ENCODE data around the gene GAS7.

GAS7 gene

DNA sequence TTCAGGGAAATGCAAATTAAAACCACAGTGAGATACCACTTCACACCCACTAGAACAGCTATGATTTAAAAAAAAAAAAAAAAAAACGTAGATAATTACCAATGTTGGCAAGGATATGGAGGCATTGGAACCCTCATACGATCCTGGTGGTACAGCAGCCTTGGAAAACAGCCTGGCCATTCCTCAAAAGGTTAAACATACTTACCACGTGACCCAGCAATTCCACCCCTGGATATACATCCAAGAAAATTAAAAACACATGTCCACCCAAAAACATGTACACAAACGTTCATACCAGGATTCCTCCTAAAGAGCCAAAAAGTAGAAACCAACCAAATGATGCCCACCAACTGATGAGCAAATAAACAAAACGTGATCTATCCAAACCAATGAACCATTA, 68.1 kb downstream of the GAS7 start:
- TF ChIP-seq, protein P1, sequence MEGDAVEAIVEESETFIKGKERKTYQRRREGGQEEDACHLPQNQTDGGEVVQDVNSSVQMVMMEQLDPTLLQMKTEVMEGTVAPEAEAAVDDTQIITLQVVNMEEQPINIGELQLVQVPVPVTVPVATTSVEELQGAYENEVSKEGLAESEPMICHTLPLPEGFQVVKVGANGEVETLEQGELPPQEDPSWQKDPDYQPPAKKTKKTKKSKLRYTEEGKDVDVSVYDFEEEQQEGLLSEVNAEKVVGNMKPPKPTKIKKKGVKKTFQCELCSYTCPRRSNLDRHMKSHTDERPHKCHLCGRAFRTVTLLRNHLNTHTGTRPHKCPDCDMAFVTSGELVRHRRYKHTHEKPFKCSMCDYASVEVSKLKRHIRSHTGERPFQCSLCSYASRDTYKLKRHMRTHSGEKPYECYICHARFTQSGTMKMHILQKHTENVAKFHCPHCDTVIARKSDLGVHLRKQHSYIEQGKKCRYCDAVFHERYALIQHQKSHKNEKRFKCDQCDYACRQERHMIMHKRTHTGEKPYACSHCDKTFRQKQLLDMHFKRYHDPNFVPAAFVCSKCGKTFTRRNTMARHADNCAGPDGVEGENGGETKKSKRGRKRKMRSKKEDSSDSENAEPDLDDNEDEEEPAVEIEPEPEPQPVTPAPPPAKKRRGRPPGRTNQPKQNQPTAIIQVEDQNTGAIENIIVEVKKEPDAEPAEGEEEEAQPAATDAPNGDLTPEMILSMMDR (IDR thresholded peaks at IDR 0.05; ENCODE audit: low read length, missing control alignments): no peak
- H3K4me3 ChIP-seq (replicated peaks; ENCODE audit: low read depth, low read length): no peak overlapping the region
- no peak for DNase-seq (ENCODE audit: low read depth)

- TF ChIP-seq, protein P1 (IDR thresholded peaks at IDR 0.05; ENCODE audit: low read length, missing control alignments): no peak
- DNase-seq (ENCODE audit: low read depth): peak; percentile 89
- H3K4me3 ChIP-seq (replicated peaks; ENCODE audit: low read depth, low read length): no peak overlapping the region
Observed at GRCh38 chr17:10127819-10128425, 70.5 kb downstream of the GAS7 start.

DNA sequence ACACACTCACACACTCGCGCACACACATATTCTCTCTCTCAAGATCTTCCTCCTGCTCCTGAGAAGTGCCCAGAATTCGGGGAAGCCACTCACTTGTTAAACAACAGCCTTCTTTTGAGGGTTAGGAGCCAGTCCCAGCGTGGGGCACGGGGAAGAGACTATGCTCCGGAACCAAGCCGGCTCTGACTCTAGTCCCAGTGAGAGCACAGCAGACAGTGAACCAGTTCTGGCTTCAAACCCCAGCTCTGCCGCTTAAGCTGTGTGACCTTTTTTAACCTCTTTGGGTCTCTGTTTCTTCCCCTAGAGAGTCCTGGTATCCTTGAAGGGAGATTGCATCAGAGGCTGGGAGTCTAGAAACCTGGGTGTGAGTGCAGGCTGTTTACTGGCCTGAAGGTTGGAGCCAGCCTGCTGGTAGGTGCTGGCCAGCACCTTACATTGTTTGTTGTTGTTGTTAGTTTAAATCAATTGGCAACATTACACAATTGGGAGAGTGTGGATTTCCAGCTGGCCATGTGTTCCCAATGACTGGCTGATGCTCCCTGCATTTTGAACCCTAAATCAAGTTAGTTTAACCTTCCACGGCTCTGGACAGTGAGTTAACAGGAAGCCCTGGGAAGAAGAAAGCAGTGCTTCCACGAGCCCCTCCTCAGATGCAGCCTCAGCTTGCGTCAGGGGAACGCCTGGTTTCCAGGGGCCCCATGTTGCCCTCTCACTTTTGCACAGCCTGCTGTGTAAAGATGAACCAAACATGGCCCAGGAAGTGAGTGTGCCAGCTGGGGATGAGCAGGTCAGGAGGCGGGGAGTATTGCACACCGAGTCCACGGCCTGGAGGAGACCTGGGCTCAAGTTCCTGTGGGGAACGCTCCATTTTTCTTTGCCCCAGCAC, 71.5 kb downstream of the GAS7 start:
- peak; percentile 67 for DNase-seq (ENCODE audit: low read depth)
- H3K4me3 ChIP-seq (replicated peaks; ENCODE audit: low read depth, low read length): no peak overlapping the region
- TF ChIP-seq, protein P1 (IDR thresholded peaks at IDR 0.05; ENCODE audit: low read length, missing control alignments): no peak

GRCh38 chr17:10126276-10126615, 72.2 kb downstream of the GAS7 start:
- H3K4me3 ChIP-seq (replicated peaks; ENCODE audit: low read depth, low read length): no peak overlapping the region
- TF ChIP-seq, protein P1 (IDR thresholded peaks at IDR 0.05; ENCODE audit: low read length, missing control alignments): no peak
- no peak for DNase-seq (ENCODE audit: low read depth)

GRCh38 chr17:10125531-10126275, 72.7 kb downstream of the GAS7 start:
- DNase-seq (ENCODE audit: low read depth): no peak
- TF ChIP-seq, protein P1 (IDR thresholded peaks at IDR 0.05; ENCODE audit: low read length, missing control alignments): no peak
- no peak overlapping the region for H3K4me3 ChIP-seq (replicated peaks; ENCODE audit: low read depth, low read length)

DNA sequence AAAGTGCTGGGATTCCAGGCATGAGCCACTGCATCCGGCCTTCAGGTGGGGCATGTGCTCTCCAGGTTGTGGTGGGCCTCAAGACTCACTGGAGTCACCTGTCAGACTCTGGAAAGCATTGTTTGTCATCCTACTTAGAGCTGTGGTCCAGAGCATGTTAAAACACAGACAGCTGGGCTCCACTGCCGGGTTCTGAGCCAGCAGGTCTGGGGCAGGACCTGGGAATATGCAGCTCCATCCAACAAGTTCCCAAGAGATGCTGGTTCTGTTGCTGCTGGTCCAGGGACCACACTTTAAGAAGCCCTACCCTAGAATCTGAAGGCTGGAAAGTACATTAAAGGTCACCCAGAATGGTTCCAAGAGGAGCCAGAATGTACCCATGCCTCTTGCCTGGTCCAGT, 75.3 kb downstream of the GAS7 start:
- TF ChIP-seq, protein P1 (IDR thresholded peaks at IDR 0.05; ENCODE audit: low read length, missing control alignments): no peak
- no peak overlapping the region for H3K4me3 ChIP-seq (replicated peaks; ENCODE audit: low read depth, low read length)
- no peak for DNase-seq (ENCODE audit: low read depth)

Data from fibroblast of pulmonary artery (primary cell).